ENCODE data around the gene IGFLR1. TPM values are rescaled to one million over a fixed set of nuclear protein-coding genes. Genes with fewer than 3 reads are reported as not detected.

IGFLR1 gene
- polyA plus RNA-seq, 2 donors = 4.3 to 5.1 TPM

GRCh38 chr19:35719402-35720162, 22.7 kb downstream of the IGFLR1 start:
- Histone ChIP-seq H3K27me3 (ENCODE audit: control insufficient read depth in 1 of 2, insufficient read depth in 2 of 2, low read length in 2 of 2) (no peaks in the 10 kb centered on the region), H3K27ac (ENCODE audit: low read depth in 2 of 2, low read length in 1 of 2) (peak overlapping the region in 1 of 2 donors; percentile 8), H3K36me3 (ENCODE audit: control insufficient read depth in 2 of 2, insufficient read depth in 2 of 2, low read length in 1 of 2) (peaks cover 17 to 42% of the 10 kb centered on the region in 2 donors), H3K9me3 (ENCODE audit: control insufficient read depth in 2 of 2, insufficient read depth in 1 of 2, low read depth in 1 of 2, low read length in 1 of 2) (no peaks in the 10 kb centered on the region), H3K4me3 (ENCODE audit: low read depth in 1 of 2, low read length in 2 of 2) (no peak overlapping the region), H3K4me1 (ENCODE audit: control insufficient read depth in 2 of 2, insufficient read depth in 2 of 2, low read length in 1 of 2) (peaks cover 2 to 19% of the 10 kb centered on the region in 2 donors)
- 82 to 86% methylated on average over 32 of the region's 32 CpGs for WGBS, 2 donors

- H3K9me3 ChIP-seq (ENCODE audit: control insufficient read depth in 2 of 2, insufficient read depth in 1 of 2, low read depth in 1 of 2, low read length in 1 of 2) = no peaks in the 10 kb centered on the region
- peak overlapping the region; percentile 78 to 91 for H3K4me3 ChIP-seq (ENCODE audit: low read depth in 1 of 2, low read length in 2 of 2)
- peak overlapping the region; percentile 84 to 92 for H3K27ac ChIP-seq (ENCODE audit: low read depth in 2 of 2, low read length in 1 of 2)
- peaks cover 4 to 19% of the 10 kb centered on the region in 2 donors for H3K4me1 ChIP-seq (ENCODE audit: control insufficient read depth in 2 of 2, insufficient read depth in 2 of 2, low read length in 1 of 2)
- no peaks in the 10 kb centered on the region for H3K27me3 ChIP-seq (ENCODE audit: control insufficient read depth in 1 of 2, insufficient read depth in 2 of 2, low read length in 2 of 2)
- 1% methylated on average over 42 of the region's 42 CpGs for WGBS, 2 donors
- peaks cover 13 to 31% of the 10 kb centered on the region in 2 donors for H3K36me3 ChIP-seq (ENCODE audit: control insufficient read depth in 2 of 2, insufficient read depth in 2 of 2, low read length in 1 of 2)
Observed at GRCh38 chr19:35718345-35719041, 23.8 kb downstream of the IGFLR1 start.

- Histone ChIP-seq H3K27ac (ENCODE audit: low read depth in 2 of 2, low read length in 1 of 2) (peak within 1 kb of the TSS; percentile 89 to 92), H3K36me3 (ENCODE audit: control insufficient read depth in 2 of 2, insufficient read depth in 2 of 2, low read length in 1 of 2) (peaks cover 6 to 24% of the 10 kb centered on the region in 2 donors), H3K4me1 (ENCODE audit: control insufficient read depth in 2 of 2, insufficient read depth in 2 of 2, low read length in 1 of 2) (peaks cover 4 to 19% of the 10 kb centered on the region in 2 donors), H3K9me3 (ENCODE audit: control insufficient read depth in 2 of 2, insufficient read depth in 1 of 2, low read depth in 1 of 2, low read length in 1 of 2) (no peaks in the 10 kb centered on the region), H3K27me3 (ENCODE audit: control insufficient read depth in 1 of 2, insufficient read depth in 2 of 2, low read length in 2 of 2) (no peaks in the 10 kb centered on the region), H3K4me3 (ENCODE audit: low read depth in 1 of 2, low read length in 2 of 2) (peak within 1 kb of the TSS; percentile 80 to 91)
- WGBS, 2 donors = 1% methylated on average over 57 to 108 of the region's 109 CpGs
Observed at GRCh38 chr19:35717665-35718344, 24.4 kb downstream of the IGFLR1 start, which contains the start of gene KMT2B. Gene KMT2B, plus strand, starts transcription at chr19:35718003. Its CDS starts 16 bp downstream, at chr19:35718019.

GRCh38 chr19:35716801-35717664, 25.2 kb downstream of the IGFLR1 start:
- Histone ChIP-seq H3K4me1 (ENCODE audit: control insufficient read depth in 2 of 2, insufficient read depth in 2 of 2, low read length in 1 of 2) (peaks cover 4 to 19% of the 10 kb centered on the region in 2 donors), H3K27me3 (ENCODE audit: control insufficient read depth in 1 of 2, insufficient read depth in 2 of 2, low read length in 2 of 2) (no peaks in the 10 kb centered on the region), H3K4me3 (ENCODE audit: low read depth in 1 of 2, low read length in 2 of 2) (peak overlapping the region; percentile 80 to 91), H3K27ac (ENCODE audit: low read depth in 2 of 2, low read length in 1 of 2) (peak overlapping the region; percentile 89 to 92), H3K9me3 (ENCODE audit: control insufficient read depth in 2 of 2, insufficient read depth in 1 of 2, low read depth in 1 of 2, low read length in 1 of 2) (no peaks in the 10 kb centered on the region), H3K36me3 (ENCODE audit: control insufficient read depth in 2 of 2, insufficient read depth in 2 of 2, low read length in 1 of 2) (peaks cover 4 to 17% of the 10 kb centered on the region in 2 donors)
- WGBS, 2 donors = 0 to 1% methylated on average over 76 to 77 of the region's 77 CpGs

- Histone ChIP-seq H3K4me3 (ENCODE audit: low read depth in 1 of 2, low read length in 2 of 2) (peak overlapping the region; percentile 80 to 91), H3K27ac (ENCODE audit: low read depth in 2 of 2, low read length in 1 of 2) (peak overlapping the region; percentile 85 to 92), H3K4me1 (ENCODE audit: control insufficient read depth in 2 of 2, insufficient read depth in 2 of 2, low read length in 1 of 2) (peaks cover 4 to 22% of the 10 kb centered on the region in 2 donors), H3K9me3 (ENCODE audit: control insufficient read depth in 2 of 2, insufficient read depth in 1 of 2, low read depth in 1 of 2, low read length in 1 of 2) (no peaks in the 10 kb centered on the region), H3K27me3 (ENCODE audit: control insufficient read depth in 1 of 2, insufficient read depth in 2 of 2, low read length in 2 of 2) (no peaks in the 10 kb centered on the region), H3K36me3 (ENCODE audit: control insufficient read depth in 2 of 2, insufficient read depth in 2 of 2, low read length in 1 of 2) (peaks cover under 1 to 9% of the 10 kb centered on the region in 2 donors)
- WGBS, 2 donors = 2% methylated on average over 51 to 52 of the region's 52 CpGs
Observed at GRCh38 chr19:35715981-35716800, 26.1 kb downstream of the IGFLR1 start.

- H3K4me3 ChIP-seq (ENCODE audit: low read depth in 1 of 2, low read length in 2 of 2) = no peak overlapping the region
- H3K36me3 ChIP-seq (ENCODE audit: control insufficient read depth in 2 of 2, insufficient read depth in 2 of 2, low read length in 1 of 2) = peaks cover 0 to 5% of the 10 kb centered on the region in 2 donors
- H3K27ac ChIP-seq (ENCODE audit: low read depth in 2 of 2, low read length in 1 of 2) = no peak overlapping the region
- H3K4me1 ChIP-seq (ENCODE audit: control insufficient read depth in 2 of 2, insufficient read depth in 2 of 2, low read length in 1 of 2) = peaks cover 4 to 25% of the 10 kb centered on the region in 2 donors
- H3K27me3 ChIP-seq (ENCODE audit: control insufficient read depth in 1 of 2, insufficient read depth in 2 of 2, low read length in 2 of 2) = no peaks in the 10 kb centered on the region
- H3K9me3 ChIP-seq (ENCODE audit: control insufficient read depth in 2 of 2, insufficient read depth in 1 of 2, low read depth in 1 of 2, low read length in 1 of 2) = no peaks in the 10 kb centered on the region
- 78 to 79% methylated on average over 7 of the region's 7 CpGs for WGBS, 2 donors
Observed at GRCh38 chr19:35715355-35715809, 26.9 kb downstream of the IGFLR1 start.

GRCh38 chr19:35714601-35715354, 27.5 kb downstream of the IGFLR1 start:
- WGBS, 2 donors = 69 to 80% methylated on average over 14 of the region's 14 CpGs
- H3K4me1 ChIP-seq (ENCODE audit: control insufficient read depth in 2 of 2, insufficient read depth in 2 of 2, low read length in 1 of 2) = peaks cover 4 to 25% of the 10 kb centered on the region in 2 donors
- no peak overlapping the region for H3K4me3 ChIP-seq (ENCODE audit: low read depth in 1 of 2, low read length in 2 of 2)
- H3K27me3 ChIP-seq (ENCODE audit: control insufficient read depth in 1 of 2, insufficient read depth in 2 of 2, low read length in 2 of 2) = no peaks in the 10 kb centered on the region
- no peak overlapping the region for H3K27ac ChIP-seq (ENCODE audit: low read depth in 2 of 2, low read length in 1 of 2)
- no peaks in the 10 kb centered on the region for H3K9me3 ChIP-seq (ENCODE audit: control insufficient read depth in 2 of 2, insufficient read depth in 1 of 2, low read depth in 1 of 2, low read length in 1 of 2)
- peaks cover 0 to under 1% of the 10 kb centered on the region in 2 donors for H3K36me3 ChIP-seq (ENCODE audit: control insufficient read depth in 2 of 2, insufficient read depth in 2 of 2, low read length in 1 of 2)
